Measurements from ENCODE around the gene BTG1. TPM values are rescaled to one million over a fixed set of nuclear protein-coding genes. Genes with fewer than 3 reads are reported as not detected.
A peak's percentile ranks its signal among the peaks of the same experiment; 100 is the strongest.

BTG1 gene
- total RNA-seq, 2 experiments from 2014 or later = 32.8 to 93.4 TPM

GRCh38 chr12:92134638-92135274 lies 10.9 kb downstream of the BTG1 start:
- no peak for DNase-seq (ENCODE audit: low spot score)
- CTCF ChIA-PET (ENCODE audit: unreplicated experiment) = no interaction called here

DNA sequence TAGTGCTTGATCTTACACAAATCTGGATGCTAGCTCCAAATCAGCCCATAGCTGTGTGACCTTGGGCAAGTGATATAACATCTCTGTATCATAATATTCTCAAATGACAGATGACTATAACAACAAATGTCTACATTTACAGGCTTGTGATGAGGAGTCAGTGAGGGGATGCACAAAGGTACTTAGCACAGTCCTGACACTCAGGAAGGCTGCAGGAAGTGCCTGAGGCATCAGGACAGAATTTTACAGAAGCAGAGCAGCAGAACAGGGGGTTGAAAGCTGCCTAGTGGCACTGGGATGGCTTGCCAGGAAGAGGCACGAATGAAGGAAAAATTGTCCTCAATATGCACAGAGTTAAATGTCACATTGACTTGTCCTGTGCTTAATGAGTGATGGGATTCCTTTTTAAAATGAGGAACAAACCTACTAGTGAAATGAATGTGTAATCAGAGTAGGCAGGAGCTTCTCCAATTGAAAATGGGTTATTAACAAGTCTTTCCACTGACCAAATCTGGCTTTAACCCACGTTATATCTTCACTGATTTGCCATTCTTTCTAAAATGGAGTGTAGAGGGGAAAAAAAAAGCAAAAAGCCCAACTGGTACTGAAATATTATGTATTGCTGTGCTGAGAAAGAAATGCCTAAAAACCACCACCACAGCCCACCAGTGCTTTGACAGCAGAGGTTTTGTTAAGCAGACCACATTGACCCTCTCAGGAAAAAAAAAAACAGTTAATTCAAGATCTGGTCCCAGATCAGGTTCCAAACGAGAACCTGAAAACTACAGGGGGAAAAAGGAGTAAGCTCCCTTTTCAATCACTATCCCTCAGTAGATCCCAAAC lies 11.6 kb downstream of the BTG1 start:
- Histone ChIP-seq H3K27ac (ENCODE audit: low read depth, low read length, poor library complexity, severe bottlenecking) (peak overlapping the region; percentile 11), H4K20me1 (ENCODE audit: insufficient read depth, low read length) (peaks cover 63% of the 10 kb centered on the region), H3K36me3 (ENCODE audit: insufficient read depth, low read length) (peaks cover 94% of the 10 kb centered on the region), H3K4me1 (ENCODE audit: insufficient read depth, low read length, poor library complexity, severe bottlenecking) (peaks cover 69% of the 10 kb centered on the region), H3K79me2 (ENCODE audit: insufficient read depth, low read depth, low read length) (peaks cover 98% of the 10 kb centered on the region), H3K9me2 (ENCODE audit: insufficient read depth, low read length) (no peaks in the 10 kb centered on the region), H3K4me3 (ENCODE audit: low read depth, low read length, poor library complexity, severe bottlenecking) (peak overlapping the region; percentile 17), H3K4me2 (ENCODE audit: low read length) (peak overlapping the region; percentile 46), H3K9me3 (ENCODE audit: low read length) (no peaks in the 10 kb centered on the region), H2AFZ (ENCODE audit: low read length) (no peak overlapping the region)
- intact Hi-C loops (cut with micrococcal nuclease; ENCODE audit: unreplicated experiment) = no loop called here
- ChIA-PET CTCF (ENCODE audit: unreplicated experiment) (interaction anchor here (0.6 kb wide), 1 partner anchor 372 kb away, joined by 9 read pairs; no protein-coding TSS in a partner anchor), POLR2A (interaction anchor here (0.6 to 4.9 kb wide), 9 partner anchors 9 to 310 kb away, joined by 3 to 65 read pairs (median 4); partner anchors contain the start of gene BTG1)
- no peak for TF ChIP-seq EZH2phosphoT487 (IDR thresholded peaks at IDR 0.05; ENCODE audit: borderline replicate concordance, low read depth, low read length)
- TF ChIP-seq, protein P1, sequence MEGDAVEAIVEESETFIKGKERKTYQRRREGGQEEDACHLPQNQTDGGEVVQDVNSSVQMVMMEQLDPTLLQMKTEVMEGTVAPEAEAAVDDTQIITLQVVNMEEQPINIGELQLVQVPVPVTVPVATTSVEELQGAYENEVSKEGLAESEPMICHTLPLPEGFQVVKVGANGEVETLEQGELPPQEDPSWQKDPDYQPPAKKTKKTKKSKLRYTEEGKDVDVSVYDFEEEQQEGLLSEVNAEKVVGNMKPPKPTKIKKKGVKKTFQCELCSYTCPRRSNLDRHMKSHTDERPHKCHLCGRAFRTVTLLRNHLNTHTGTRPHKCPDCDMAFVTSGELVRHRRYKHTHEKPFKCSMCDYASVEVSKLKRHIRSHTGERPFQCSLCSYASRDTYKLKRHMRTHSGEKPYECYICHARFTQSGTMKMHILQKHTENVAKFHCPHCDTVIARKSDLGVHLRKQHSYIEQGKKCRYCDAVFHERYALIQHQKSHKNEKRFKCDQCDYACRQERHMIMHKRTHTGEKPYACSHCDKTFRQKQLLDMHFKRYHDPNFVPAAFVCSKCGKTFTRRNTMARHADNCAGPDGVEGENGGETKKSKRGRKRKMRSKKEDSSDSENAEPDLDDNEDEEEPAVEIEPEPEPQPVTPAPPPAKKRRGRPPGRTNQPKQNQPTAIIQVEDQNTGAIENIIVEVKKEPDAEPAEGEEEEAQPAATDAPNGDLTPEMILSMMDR (conservative IDR thresholded peaks at IDR 0.05; ENCODE audit: low read length) = no peak
- DNase-seq (ENCODE audit: low spot score) = no peak
- BruUV-seq (replicated peaks) = no TSS peak

More at GRCh38 chr12:92134638-92135274, 10.9 kb downstream of the BTG1 start:
- TF ChIP-seq, protein P1 (conservative IDR thresholded peaks at IDR 0.05; ENCODE audit: low read length) = no peak
- no peak for TF ChIP-seq EZH2phosphoT487 (IDR thresholded peaks at IDR 0.05; ENCODE audit: borderline replicate concordance, low read depth, low read length)
- Histone ChIP-seq H2AFZ (ENCODE audit: low read length) (no peak overlapping the region), H3K4me1 (ENCODE audit: insufficient read depth, low read length, poor library complexity, severe bottlenecking) (peaks cover 77% of the 10 kb centered on the region), H3K36me3 (ENCODE audit: insufficient read depth, low read length) (peaks cover 94% of the 10 kb centered on the region), H3K4me2 (ENCODE audit: low read length) (peak overlapping the region; percentile 46), H3K79me2 (ENCODE audit: insufficient read depth, low read depth, low read length) (peaks cover 100% of the 10 kb centered on the region), H3K4me3 (ENCODE audit: low read depth, low read length, poor library complexity, severe bottlenecking) (peak overlapping the region; percentile 17), H3K9me2 (ENCODE audit: insufficient read depth, low read length) (no peaks in the 10 kb centered on the region), H4K20me1 (ENCODE audit: insufficient read depth, low read length) (peaks cover 71% of the 10 kb centered on the region), H3K9me3 (ENCODE audit: low read length) (no peaks in the 10 kb centered on the region), H3K27ac (ENCODE audit: low read depth, low read length, poor library complexity, severe bottlenecking) (peak overlapping the region; percentile 11)
- BruUV-seq (replicated peaks) = no TSS peak
- intact Hi-C loops (cut with micrococcal nuclease; ENCODE audit: unreplicated experiment) = no loop called here
- POLR2A ChIA-PET = interaction anchor here (0.6 to 4.9 kb wide), 9 partner anchors 9 to 309 kb away, joined by 3 to 65 read pairs (median 4); partner anchors contain the start of gene BTG1
